GM12878 (cell line): Measurements from ENCODE around the gene TMOD2.

ENCODE experiments used
- ATF7 ChIP-seq: fragments of 450-650 bp; IDR thresholded peaks from 2 replicates; pipeline ENCODE4 v1.6.1; 2016; ENCODE audit warnings: low read depth, mild to moderate bottlenecking
- CBX3 ChIP-seq: fragments of 200-600 bp; sonication (generic); IDR thresholded peaks from 2 replicates; pipeline ENCODE4 v1.6.1; 2016; ENCODE audit warnings: low read depth, borderline replicate concordance
- CTCF ChIP-seq, 3 experiments: IDR thresholded peaks in 2 of 3; conservative IDR thresholded peaks in 1 of 3; 2 replicates each; pipeline ENCODE4 v1.5.1; 2011; ENCODE audit warnings: low read depth in 3 of 3, low read length in 3 of 3, mild to moderate bottlenecking in 3 of 3, control low read depth in 2 of 3, moderate library complexity in 2 of 3, inconsistent platforms in 1 of 3, mixed read lengths in 1 of 3; ENCODE audit not compliant: control insufficient read depth in 2 of 3, insufficient read depth in 1 of 3; ENCODE audit errors: extremely low read depth in 1 of 3
- ETV6 ChIP-seq, 2 experiments: fragments of 450-650 bp in 1 of 2; IDR thresholded peaks in 1 of 2; conservative IDR thresholded peaks in 1 of 2; 2 replicates each; pipeline ENCODE4 v1.6.1; 2014; ENCODE audit warnings: antibody characterized with exemption in 1 of 2, borderline replicate concordance in 1 of 2, low read depth in 1 of 2, mild to moderate bottlenecking in 1 of 2, moderate library complexity in 1 of 2
- GABPA ChIP-seq: IDR thresholded peaks from 2 replicates; pipeline ENCODE4 v1.6.1; 2014; ENCODE audit warnings: antibody characterized with exemption, low read depth, mild to moderate bottlenecking, inconsistent platforms
- JUNB ChIP-seq: IDR thresholded peaks from 2 replicates; pipeline ENCODE4 v1.6.1; 2016; ENCODE audit warnings: antibody characterized with exemption, mild to moderate bottlenecking
- NRF1 ChIP-seq: conservative IDR thresholded peaks from 2 replicates; pipeline ENCODE4 v1.6.1; 2011; ENCODE audit warnings: mild to moderate bottlenecking, low read depth, low read length, improper control_type of control experiment
- PBX3 ChIP-seq: IDR thresholded peaks from 2 replicates; pipeline ENCODE4 v1.6.1; 2011; ENCODE audit warnings: mild to moderate bottlenecking, low read depth, low read length, moderate library complexity; ENCODE audit not compliant: insufficient replicate concordance
- RFX5 ChIP-seq: IDR thresholded peaks from 2 replicates; pipeline ENCODE4 v1.6.1; 2011; ENCODE audit warnings: low read depth, low read length, improper control_type of control experiment
- USF2 ChIP-seq: IDR thresholded peaks from 2 replicates; pipeline ENCODE4 v1.6.1; 2011; ENCODE audit warnings: low read depth, low read length, improper control_type of control experiment, borderline replicate concordance
- ZBTB33 ChIP-seq: fragments of 450-650 bp; IDR thresholded peaks from 2 replicates; pipeline ENCODE4 v1.6.1; 2017; ENCODE audit warnings: mild to moderate bottlenecking

- TF ChIP-seq ETV6 (conservative IDR thresholded peaks at IDR 0.05 in 1 of 2, IDR thresholded peaks at IDR 0.05 in 1 of 2; ENCODE audit: borderline replicate concordance in 1 of 2, low read depth in 1 of 2) (no peak), ATF7 (no peak), USF2 (no peak), GABPA (no peak), JUNB (no peak), PBX3 (no peak), CBX3 (no peak), RFX5 (no peak), CTCF (IDR thresholded peaks at IDR 0.05 in 2 of 3, conservative IDR thresholded peaks at IDR 0.05 in 1 of 3; ENCODE audit: control insufficient read depth in 2 of 3, extremely low read depth in 1 of 3, insufficient read depth in 1 of 3, low read depth in 3 of 3, low read length in 3 of 3) (peak; percentile 37 to 57 (median 56); a peak in 5 of 6 replicates), ZBTB33 (no peak), NRF1 (no peak)
These were observed 16.0 kb upstream of the TMOD2 start for GRCh38 chr15:51735228-51736010.
